NCI-H2029 (cell line): ENCODE measurements around the gene CCNC.
A peak's percentile ranks its signal among the peaks of the same experiment; 100 is the strongest.

Experiments used
- DNase-seq: peaks from one replicate; lab custom pipeline; 2025; lab: John Stamatoyannopoulos, UW

Gene CCNC, protein sequence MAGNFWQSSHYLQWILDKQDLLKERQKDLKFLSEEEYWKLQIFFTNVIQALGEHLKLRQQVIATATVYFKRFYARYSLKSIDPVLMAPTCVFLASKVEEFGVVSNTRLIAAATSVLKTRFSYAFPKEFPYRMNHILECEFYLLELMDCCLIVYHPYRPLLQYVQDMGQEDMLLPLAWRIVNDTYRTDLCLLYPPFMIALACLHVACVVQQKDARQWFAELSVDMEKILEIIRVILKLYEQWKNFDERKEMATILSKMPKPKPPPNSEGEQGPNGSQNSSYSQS

DNA sequence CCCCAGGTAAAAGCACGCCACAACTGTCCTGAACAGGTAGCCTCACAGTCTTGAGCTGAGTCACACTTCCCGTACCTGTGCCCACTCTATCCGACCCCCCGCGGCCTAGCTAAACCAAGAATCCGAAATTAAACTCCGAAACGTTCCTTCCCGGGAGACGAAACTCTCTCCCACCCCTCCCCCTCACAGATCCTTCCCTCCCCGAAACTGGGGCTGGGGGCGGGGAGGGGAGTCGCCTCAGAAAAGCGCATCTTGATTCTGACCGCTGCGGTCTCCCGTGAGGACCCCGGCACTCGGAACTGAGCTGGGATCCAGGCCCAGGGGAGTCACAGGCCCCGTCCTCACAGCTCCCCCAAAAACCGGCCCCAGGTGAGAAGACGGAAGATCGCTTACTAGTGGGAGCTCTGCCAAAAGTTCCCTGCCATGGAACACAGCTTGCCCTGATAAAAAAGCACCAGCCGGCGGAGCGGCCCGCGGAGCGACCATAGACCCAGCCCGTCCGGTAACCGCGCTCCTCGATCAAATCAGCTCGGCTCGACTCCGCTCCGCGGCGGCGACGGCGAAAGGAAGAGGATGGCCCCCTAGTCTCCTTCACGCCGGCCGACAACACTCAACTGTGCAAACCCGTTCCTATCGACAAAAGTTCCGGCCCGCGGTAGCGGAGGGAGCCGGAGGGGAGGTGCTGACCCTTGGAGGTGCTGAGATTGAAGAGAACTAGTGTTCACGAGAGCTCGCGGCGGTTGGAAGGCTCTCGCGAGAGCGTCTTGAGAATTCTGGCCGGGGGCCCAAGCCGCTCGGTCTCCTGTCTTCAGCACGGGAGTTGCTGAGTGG, at the start of gene CCNC:
Gene CCNC (minus strand): TSS at position 558 of the 831 bp plus-strand sequence. CDS start 133 bp downstream, at position 425.
- DNase-seq, result peak; percentile 95

DNA sequence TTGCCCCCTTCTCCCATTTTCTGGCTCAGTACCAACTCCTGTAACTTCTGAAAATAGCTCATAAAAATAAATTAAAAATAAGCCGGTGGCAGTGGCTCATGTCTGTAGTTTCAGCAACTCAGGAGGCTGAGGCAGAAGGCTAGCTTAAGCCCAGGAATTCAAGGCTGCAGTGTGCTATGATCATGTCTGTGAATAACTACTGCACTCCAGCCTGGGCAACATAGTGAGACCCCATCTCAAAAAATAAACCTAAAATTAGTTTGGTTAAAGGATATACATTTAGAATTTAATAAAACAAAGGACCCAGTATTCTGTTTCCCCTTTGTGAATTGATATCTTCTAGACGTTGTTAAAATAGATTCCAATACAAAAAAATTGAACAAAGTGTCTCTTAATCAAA, 48.7 kb upstream of the CCNC start:
- DNase-seq, result no peak

DNA sequence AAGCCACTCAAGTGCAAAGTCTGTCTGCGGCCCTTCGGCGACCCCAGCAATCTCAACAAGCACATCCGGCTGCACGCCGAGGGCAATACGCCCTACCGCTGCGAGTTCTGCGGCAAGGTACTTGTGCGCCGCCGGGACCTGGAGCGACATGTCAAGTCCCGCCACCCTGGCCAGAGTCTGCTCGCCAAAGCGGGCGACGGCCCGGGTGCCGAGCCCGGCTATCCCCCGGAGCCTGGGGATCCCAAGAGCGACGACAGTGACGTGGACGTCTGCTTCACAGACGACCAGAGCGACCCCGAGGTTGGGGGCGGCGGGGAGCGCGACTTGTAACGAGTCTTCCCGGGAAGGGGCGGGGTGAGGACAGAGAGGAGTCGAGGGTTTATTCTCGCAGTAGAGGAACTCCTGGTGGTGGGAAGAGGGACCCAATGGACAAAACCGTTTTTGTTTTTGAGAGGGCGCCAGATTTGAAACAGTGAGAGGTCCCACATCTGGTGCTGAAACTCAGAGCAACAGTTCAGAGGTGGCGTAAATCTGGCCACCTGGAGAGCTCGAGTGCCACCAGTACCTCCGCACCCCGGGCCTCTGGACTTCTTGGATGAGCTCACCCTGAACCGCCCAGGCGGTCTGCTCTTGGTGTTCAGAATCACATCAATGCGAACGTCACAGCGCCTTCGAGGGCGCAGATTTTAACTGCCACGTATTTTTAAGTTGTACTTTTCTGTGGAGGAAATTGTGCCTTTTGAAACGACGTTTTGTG, 46.1 kb upstream of the CCNC start:
- no peak for DNase-seq

DNA sequence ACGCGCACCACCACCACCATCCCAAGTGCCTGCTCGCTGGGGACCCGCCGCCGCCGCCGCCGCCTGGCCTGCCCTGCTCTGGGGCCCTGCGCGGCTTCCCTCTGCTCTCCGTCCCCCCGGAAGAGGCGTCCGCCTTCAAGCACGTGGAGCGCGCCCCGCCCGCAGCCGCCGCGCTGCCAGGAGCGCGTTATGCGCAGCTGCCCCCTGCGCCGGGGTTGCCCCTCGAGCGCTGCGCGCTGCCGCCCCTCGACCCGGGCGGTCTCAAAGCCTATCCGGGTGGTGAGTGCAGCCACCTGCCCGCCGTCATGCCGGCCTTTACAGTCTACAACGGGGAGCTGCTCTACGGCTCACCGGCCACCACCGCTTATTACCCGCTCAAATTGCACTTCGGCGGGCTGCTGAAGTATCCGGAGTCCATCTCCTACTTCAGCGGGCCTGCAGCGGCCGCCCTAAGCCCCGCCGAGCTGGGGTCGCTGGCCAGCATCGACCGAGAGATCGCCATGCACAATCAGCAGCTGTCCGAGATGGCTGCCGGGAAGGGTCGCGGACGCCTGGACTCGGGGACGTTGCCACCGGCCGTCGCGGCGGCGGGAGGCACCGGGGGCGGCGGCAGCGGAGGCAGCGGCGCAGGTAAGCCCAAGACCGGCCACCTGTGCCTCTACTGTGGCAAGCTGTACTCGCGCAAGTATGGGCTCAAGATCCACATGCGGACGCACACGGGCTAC, 45.4 kb upstream of the CCNC start:
- DNase-seq, result no peak

DNA sequence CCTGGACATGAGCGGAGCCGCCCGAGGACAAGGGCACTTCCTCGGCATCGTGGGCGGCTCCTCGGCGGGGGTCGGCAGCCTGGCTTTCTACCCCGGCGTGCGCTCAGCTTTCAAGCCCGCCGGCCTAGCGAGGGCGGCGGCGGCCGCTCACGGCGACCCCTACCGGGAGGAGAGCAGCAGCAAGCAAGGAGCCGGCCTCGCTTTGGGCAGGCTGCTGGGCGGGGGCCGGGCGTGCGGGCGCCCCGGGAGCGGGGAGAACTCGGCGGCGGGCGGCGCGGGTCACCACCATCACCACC, 44.9 kb upstream of the CCNC start:
- no peak for DNase-seq

DNA sequence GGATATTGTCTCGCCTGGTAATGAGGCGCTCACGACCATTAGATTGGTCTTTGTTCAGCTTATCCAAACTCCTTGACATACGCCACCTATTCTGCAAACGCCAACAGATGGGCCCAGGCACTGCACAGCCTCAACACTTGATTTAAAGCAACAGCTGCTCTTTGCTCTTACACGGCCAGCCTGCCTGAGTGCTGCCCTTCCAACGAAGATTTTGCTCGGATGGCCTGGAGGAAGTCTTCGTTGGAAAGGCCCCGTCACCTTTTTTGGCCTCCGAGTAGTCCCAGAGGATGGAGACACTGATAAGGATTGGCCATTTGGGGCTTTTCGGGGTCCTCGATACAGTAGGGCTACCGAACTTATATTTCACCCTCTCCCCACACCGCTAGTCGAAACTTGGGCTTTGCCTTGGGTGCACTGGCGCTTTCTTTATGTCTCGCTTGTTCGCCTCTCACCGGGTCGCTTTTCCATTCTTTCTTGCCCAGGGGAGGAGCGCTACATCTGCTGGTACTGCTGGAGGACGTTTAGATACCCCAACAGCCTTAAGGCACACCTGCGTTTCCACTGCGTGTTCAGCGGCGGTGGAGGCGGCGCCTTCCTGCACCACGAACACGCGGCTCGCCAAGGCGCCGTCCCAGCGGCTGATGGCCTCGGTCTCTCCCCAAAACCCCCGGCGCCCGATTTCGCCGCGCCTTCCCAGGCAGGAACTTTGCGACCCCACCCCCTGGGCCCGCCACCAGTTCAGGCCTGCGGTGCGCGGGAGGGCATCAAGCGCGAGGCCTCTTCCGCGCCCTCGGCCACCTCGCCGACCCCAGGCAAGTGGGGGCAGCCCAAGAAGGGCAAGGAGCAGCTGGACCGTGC, 44.3 kb upstream of the CCNC start:
- DNase-seq, result no peak

DNA sequence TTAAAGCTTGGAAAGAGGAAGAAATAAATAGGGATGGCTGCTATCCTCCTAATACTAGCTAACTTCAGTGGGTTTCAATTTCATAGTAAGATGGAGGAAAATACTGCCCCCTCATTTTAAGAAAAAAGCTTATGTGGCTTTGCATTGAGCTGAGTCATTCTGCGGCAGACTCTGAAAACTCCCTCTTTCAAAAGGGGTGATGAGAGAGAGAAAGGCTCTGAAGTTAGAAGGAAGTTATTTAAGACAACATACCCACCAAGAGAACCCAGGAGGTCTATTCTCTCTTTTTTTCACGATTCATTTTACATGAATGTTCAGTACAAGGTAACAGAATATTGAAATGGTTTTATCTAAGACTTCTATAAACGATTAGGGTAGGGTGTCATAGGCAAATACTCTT, 42.7 kb upstream of the CCNC start:
- DNase-seq, result no peak

DNA sequence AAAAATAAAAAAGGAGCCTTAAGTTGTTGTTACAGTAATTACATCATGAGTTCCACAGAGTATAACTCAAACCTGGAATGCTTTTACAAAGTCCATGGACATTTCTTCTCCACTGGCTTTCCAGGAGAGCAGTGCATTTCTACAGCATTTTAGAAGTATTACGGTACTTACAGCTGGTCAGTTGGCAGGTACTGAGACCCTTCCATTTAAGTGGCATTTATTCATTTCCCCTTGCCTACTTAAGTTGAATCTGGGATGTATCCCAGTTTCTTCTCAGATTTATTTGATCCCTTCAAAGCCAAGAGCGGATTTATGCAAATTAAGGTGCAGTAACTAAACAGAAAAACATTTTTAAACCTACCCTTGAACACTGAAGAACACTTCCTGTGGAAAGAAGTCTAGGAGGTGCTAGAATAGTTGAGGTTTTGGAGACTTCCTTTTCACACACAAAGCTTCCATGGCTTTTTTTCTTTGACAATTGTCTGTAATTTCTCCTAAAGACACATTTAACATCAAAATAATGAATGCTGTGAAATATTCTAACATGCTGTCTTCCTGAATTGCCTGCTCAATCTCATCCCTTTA, 41.5 kb upstream of the CCNC start:
- no peak for DNase-seq

DNA sequence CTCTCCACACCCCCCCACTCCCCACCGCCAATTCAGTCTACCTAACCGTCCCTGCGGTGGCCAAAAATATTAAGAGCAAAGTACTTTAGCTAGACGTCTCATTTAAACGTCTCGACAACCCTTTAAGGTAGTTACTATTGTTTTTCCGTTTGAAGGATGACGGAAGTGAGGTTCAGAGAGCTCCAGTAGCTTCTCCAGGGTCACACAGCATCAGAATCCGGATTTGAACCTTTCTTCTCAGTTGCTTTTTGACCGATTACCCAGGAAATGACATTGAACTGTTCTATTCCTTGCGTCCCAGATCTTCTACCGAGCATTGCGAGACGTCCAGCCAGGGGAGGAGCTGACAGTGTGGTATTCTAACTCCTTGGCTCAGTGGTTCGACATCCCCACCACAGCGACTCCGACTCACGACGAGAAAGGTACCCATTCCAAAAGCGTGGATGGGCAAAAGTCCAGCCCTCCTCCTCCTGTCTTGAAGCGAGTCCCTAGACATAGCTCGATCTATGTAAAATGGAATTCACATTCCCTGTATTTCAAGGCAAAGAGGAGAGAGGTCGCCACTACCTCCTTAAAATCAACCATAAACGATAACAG, 40.5 kb upstream of the CCNC start:
- no peak for DNase-seq

DNA sequence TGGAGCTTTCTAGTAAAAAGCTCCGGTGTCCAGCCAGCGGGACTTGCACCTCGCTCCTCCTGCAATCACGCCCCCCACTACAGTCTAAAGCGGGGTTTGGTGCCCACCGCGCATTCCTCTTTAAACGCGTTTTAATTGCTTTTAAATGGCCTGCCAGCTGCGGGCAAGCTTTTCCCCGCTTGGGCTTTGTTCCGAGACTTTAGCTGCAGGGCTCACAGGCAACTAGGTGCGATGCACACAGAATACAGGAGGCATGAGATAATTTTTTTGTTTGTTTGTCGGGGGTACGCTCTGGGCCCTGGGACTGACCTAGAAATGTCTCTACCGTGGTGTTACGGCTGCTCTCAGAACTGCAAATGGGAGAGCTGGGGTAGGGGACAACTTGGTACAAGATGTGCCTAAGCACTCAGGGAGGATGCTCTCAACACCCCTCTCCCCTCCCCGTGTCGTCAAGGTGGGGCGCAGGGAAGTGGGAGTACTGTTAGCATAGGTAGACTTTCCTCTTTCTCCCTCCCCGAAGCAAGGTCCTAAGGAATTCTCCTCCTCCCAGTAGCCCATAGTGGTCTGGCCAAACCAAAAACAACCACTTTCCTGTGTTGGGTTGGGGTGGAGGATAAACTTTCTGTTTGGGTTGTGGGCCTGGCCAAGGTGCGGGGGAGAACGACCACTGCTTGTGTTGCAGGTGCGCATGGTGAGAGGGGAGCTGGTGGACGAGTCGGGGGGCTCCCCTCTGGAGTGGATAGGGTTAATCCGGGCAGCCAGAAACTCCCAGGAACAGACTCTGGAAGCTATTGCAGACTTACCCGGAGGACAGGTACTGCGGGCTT, 39.8 kb upstream of the CCNC start:
- no peak for DNase-seq

DNA sequence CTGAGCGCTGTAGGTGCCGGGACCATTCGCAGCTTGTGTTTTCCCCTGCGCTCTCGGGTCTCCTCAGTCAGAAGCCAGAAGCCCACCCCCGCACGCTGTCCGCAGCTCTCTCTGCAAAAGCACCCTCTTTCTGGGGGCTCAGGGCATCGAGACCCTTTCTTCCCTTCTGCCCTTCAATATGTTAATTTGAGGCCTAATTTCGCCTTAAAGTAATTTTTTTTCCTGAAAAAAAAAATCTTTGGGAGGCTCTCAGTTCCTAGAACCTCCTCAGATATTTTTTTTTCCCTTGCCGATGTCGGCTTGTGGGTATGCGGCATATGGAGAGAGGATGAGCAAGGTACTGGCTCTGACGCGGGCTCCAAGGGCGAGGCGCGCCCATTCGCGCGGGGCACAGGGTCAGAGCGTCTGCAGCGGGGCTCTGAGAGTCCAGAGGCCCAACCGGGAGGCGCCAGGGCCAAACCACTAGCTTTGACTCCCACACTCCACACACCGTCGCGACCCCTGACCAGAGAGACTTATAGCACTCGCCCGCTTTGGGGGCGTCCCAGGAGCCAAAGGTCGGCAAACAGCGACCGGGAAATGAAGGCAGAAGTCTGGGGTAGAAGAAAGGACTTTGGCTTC, 39.1 kb upstream of the CCNC start:
- DNase-seq, result no peak

DNA sequence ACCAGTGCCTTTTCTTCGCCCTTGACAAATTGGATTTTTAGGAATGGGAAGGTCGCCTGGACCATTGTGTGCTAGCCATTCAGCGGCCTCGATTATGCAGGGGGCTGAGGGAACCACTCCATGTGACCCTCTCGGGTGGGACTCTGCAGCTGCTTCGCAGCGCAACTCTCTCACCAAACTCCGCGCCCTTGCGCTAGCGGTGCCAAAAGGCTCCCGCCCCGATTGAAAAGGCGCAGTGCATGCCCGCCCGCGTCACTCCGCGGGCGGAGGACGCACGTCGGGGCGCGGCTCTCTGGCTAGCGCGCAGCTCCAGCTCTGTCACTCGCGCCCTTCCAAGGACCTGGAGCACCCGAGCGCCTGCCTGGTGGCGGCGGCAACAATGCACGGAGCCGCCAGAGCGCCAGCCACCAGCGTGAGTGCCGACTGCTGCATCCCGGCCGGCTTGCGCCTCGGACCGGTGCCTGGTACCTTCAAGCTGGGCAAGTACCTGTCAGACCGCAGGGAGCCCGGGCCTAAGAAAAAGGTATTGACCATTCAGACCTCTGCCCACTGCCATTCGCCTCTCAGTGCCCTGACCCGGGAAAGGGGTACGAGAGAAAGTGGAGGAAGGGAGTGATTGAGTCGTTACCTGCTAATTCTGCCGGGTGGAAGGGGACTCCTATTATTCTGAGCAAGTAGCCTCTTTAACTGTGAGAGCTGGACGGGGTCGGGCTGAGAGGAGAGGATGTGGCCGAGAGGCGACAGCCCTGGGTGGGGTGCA, 38.4 kb upstream of the CCNC start, which contains the start of gene PRDM13:
Gene PRDM13 (plus strand): TSS at position 178 of the 760 bp plus-strand sequence. CDS start 202 bp downstream, at position 380.
- no peak for DNase-seq

DNA sequence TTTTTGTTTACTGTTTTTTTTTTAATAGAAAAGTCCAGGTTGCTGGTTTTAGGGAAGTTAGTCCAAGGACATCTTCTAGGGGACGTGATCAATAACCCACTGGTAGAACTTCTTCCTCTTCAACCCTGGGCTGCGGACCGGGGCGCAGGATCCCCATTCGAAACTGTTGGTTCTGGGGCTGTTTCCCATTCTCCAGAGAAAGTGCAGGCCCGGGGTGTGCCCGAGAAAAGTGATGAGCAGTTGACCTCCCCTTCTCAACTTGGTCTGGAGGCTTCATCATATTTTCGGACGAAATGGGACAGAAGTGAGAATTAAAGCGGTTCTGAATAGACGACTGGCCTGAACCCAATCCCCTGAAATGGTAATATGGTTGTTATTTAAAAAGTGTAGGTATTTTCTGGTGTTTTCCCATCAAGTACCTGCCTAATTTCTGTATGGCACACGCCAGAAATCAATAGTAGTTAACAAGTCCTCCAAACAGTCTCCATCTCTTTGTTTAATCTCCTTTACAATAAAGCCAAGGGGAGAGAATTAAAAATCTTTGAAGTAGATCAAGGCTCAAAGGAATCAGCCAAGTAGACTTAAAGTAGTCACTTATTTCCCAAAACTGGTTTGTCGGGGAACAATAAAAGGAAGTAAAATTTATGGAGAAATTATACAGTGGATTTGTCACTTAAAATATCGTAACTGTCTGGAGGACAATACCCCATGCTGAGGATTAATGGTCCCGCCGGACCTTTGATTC, 37.6 kb upstream of the CCNC start:
- DNase-seq, result no peak

DNA sequence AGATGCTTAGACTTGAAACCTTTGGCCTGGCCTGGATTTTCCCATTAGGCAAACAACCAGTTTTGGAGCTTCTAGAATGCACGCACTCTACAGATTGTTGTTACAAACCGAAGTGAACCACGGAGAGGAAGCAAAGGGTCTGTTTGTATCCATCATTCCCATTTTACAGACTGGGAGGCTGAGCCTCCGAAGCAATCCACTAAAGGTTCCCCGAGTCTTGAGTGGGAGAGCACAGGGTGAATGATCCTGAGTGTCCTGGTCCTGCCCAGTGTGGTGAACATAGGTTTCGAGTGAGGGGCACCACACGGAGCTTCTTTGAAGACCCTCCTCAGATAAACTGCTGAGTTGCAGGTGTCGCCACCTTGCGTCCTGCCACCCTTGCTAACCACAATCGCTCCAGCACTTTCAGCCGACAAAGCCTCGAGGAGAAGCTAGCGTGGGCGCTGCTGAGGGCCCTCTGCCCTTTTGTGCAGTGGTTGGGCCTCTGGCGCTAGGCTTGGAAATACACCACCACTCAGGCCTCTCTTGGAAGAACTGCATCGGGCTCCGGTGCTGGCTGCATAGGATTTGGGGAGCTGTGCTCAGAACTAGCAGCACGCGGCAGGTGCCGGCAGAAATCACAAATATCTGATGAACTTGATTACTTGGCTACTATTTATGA, 36.7 kb upstream of the CCNC start:
- no peak for DNase-seq

DNA sequence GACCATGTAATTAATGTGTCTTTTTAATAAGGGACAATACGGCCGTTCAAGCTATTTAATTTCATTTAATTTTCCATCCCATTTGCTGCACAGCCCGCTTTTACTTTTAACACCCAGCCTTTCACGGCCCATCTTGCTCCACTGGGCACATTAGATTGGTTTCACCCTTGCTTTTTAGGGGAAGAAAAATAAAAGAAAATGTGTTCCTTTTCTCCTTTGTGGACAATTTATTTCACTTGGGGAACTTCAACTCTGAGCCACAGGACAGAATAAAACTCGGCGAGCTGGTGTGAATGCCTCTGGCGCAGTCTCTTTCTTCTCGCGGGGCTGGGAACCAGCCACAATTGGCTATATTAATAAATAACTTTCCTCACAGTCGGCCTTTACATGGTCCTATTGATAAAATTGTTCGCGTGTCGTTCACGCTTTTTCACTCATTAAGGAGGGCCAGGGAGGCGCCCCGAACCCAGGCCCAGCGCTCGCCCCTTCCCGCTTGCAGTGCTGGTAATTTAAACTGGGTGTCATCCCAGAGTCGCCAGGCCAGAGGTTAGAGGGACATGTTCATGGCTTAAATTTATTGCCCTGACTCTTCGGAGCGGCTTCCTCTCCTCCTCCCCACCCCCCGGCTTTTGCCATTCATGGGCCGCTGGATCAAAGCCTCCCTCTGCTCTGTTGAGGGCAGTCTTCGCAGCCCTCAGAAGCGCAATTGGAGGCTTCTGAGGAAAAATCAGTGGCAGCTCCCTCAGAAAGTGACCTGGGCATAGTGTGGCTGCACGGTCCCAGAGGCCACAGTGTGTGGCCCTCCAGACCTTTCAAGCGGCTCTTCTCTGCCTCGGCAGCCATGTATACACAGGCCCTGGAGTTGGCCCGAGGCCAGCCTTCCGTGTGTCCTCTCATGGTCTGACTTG, 36.0 kb upstream of the CCNC start:
- no peak for DNase-seq
